SU-DHL-6 (cell line): ENCODE data around the gene DUOXA1.

Source experiments
- H2AFZ ChIP-seq: fragments of 200-600 bp; sonication (generic); 2 replicates; pipeline ENCODE4 v1.6.1; 2014; ENCODE audit warnings: low read depth, mild to moderate bottlenecking, moderate library complexity, mixed read lengths, antibody characterized with exemption, low read length; ENCODE audit not compliant: severe bottlenecking
- H3F3A ChIP-seq: fragments of 200-600 bp; shearing (Covaris generic); 2 replicates; pipeline ENCODE4 v1.6.0; 2016; ENCODE audit warnings: antibody characterized with exemption, mild to moderate bottlenecking; ENCODE audit not compliant: insufficient read depth
- H3K27ac ChIP-seq: fragments of 200-600 bp; sonication (generic); 2 replicates; pipeline ENCODE4 v1.5.1; 2016; ENCODE audit warnings: low read depth, mild to moderate bottlenecking, low read length, moderate library complexity, mixed read lengths
- H3K27me3 ChIP-seq: fragments of 200-600 bp; sonication (generic), shearing (Covaris generic); 2 replicates; pipeline ENCODE4 v1.6.0; 2014; ENCODE audit warnings: mild to moderate bottlenecking, low read length
- H3K36me3 ChIP-seq: fragments of 200-600 bp; sonication (generic); 2 replicates; pipeline ENCODE4 v1.6.1; 2014; ENCODE audit warnings: mild to moderate bottlenecking, low read length, mixed read lengths
- H3K4me2 ChIP-seq: fragments of 300-600, 200-600 bp; shearing (Covaris generic), sonication (generic); 2 replicates; pipeline ENCODE4 v1.6.0; 2014; ENCODE audit warnings: low read length, low read depth, mild to moderate bottlenecking; ENCODE audit not compliant: poor library complexity, severe bottlenecking
- H3K4me3 ChIP-seq: fragments of 200-600 bp; sonication (generic); 2 replicates; pipeline ENCODE4 v1.5.1; 2014; ENCODE audit warnings: antibody characterized with exemption, low read length, mild to moderate bottlenecking, mixed read lengths; ENCODE audit not compliant: insufficient read depth, poor library complexity, severe bottlenecking
- H3K79me2 ChIP-seq: fragments of 200-600 bp; sonication (generic); 2 replicates; pipeline ENCODE4 v1.6.1; 2014; ENCODE audit warnings: mild to moderate bottlenecking, low read length, moderate library complexity; ENCODE audit not compliant: insufficient read depth
- H3K9ac ChIP-seq: fragments of 200-600 bp; sonication (generic); 2 replicates; pipeline ENCODE4 v1.7.0; 2014; ENCODE audit warnings: mild to moderate bottlenecking, low read length
- H3K9me2 ChIP-seq: fragments of 200-600 bp; sonication (generic); replicated peaks from 2 replicates; pipeline ENCODE4 v1.6.1; 2014; ENCODE audit warnings: low read length; ENCODE audit not compliant: insufficient read depth
- H3K9me3 ChIP-seq: fragments of 200-600 bp; sonication (generic); 2 replicates; pipeline ENCODE4 v1.6.1; 2014; ENCODE audit warnings: low read length, mixed read lengths; ENCODE audit not compliant: insufficient read depth
- H4K20me1 ChIP-seq: fragments of 200-600 bp; sonication (generic); 2 replicates; pipeline ENCODE4 v1.6.1; 2014; ENCODE audit warnings: low read depth, mild to moderate bottlenecking, antibody characterized with exemption, low read length, moderate library complexity, mixed read lengths
- CTCF ChIP-seq: fragments of 200-600 bp; sonication (generic); IDR thresholded peaks from one replicate; pipeline ENCODE4 v1.5.1; 2017; ENCODE audit warnings: antibody characterized with exemption, mild to moderate bottlenecking, low read length, moderate library complexity; ENCODE audit not compliant: insufficient read depth, poor library complexity, severe bottlenecking
- EZH2phosphoT487 ChIP-seq: fragments of 200-600 bp; sonication (generic), shearing (Covaris generic); conservative IDR thresholded peaks from 2 replicates; pipeline ENCODE4 v1.6.1; 2018; ENCODE audit warnings: mild to moderate bottlenecking, antibody characterized with exemption, low read length, moderate library complexity, mixed read lengths

Gene DUOXA1

GRCh38 chr15:45148076-45149059 is 18.7 kb upstream of the DUOXA1 start:
- no peak overlapping the region for H3K4me2 ChIP-seq

GRCh38 chr15:45147606-45148005 is 17.9 kb upstream of the DUOXA1 start:
- Histone ChIP-seq H3K9me2 (no peaks in the 10 kb centered on the region), H3K79me2 (no peaks in the 10 kb centered on the region), H3K9me3 (no peaks in the 10 kb centered on the region), H3K36me3 (no peaks in the 10 kb centered on the region), H3K4me3 (no peak overlapping the region), H4K20me1 (no peaks in the 10 kb centered on the region), H3K27me3 (no peaks in the 10 kb centered on the region), H3F3A (no peaks in the 10 kb centered on the region), H3K27ac (no peak overlapping the region), H2AFZ (no peak overlapping the region), H3K4me2 (no peak overlapping the region), H3K9ac (no peak overlapping the region)
- TF ChIP-seq EZH2phosphoT487, result no peak
- TF ChIP-seq CTCF, result no peak

More at GRCh38 chr15:45148076-45149059, 18.7 kb upstream of the DUOXA1 start:
- H3K27me3 ChIP-seq, result no peaks in the 10 kb centered on the region
- TF ChIP-seq EZH2phosphoT487 (no peak), CTCF (no peak)
- no peaks in the 10 kb centered on the region for H3K36me3 ChIP-seq
- no peaks in the 10 kb centered on the region for H3K9me3 ChIP-seq
- H3K9ac ChIP-seq, result no peak overlapping the region
- H3K79me2 ChIP-seq, result no peaks in the 10 kb centered on the region
- H3K9me2 ChIP-seq, result no peaks in the 10 kb centered on the region
- H3K4me3 ChIP-seq, result no peak overlapping the region
- no peak overlapping the region for H3K27ac ChIP-seq
- H3F3A ChIP-seq, result no peaks in the 10 kb centered on the region
- no peaks in the 10 kb centered on the region for H4K20me1 ChIP-seq
- no peak overlapping the region for H2AFZ ChIP-seq

GRCh38 chr15:45146405-45146804 is 16.7 kb upstream of the DUOXA1 start:
- Histone ChIP-seq H2AFZ (no peak overlapping the region), H3K4me3 (no peak overlapping the region), H3F3A (no peaks in the 10 kb centered on the region), H3K27me3 (no peaks in the 10 kb centered on the region), H3K9me2 (no peaks in the 10 kb centered on the region), H3K79me2 (no peaks in the 10 kb centered on the region), H3K4me2 (no peak overlapping the region), H4K20me1 (no peaks in the 10 kb centered on the region), H3K9me3 (no peaks in the 10 kb centered on the region), H3K27ac (no peak overlapping the region), H3K36me3 (no peaks in the 10 kb centered on the region), H3K9ac (no peak overlapping the region)
- TF ChIP-seq EZH2phosphoT487, result no peak
- TF ChIP-seq CTCF, result no peak
